PC-9 (cell line): ENCODE measurements around the gene RGSL1. TPM values are rescaled to one million over a fixed set of nuclear protein-coding genes. Genes with fewer than 3 reads are reported as not detected.

Experiments
- BruUV-seq: library from RNA; stranded (reverse); fragments of 400-500 nt; replicated peaks from 2 replicates; lab custom pipeline; 2021; lab: Mats Ljungman, UMichigan
- CTCF ChIA-PET: fragments of 300-600 bp; sonication (Branson Sonifier 250); formaldehyde crosslinking; loops from one replicate; lab custom pipeline; 2022; ENCODE audit warnings: antibody characterized with exemption; lab: Charles Lee
- POLR2A ChIA-PET: fragments of 300-600 bp; sonication (Branson Sonifier 250); formaldehyde crosslinking; loops from one replicate; lab custom pipeline; 2022; ENCODE audit warnings: antibody characterized with exemption; ENCODE audit not compliant: unreplicated experiment; lab: Charles Lee
- DNase-seq, 2 experiments: peaks; one replicate each; pipeline versions ENCODE4 v3.0.0 to v3.0.0-alpha.2; 2015 to 2022; ENCODE audit warnings: mixed read lengths in 1 of 2
- H2AFZ ChIP-seq: fragments of 200-600 bp; sonication (generic); 2 replicates; pipeline ENCODE4 v1.8.1; 2017; ENCODE audit warnings: antibody characterized with exemption
- H3F3A ChIP-seq: fragments of 200-600 bp; sonication (generic); 2 replicates; pipeline ENCODE4 v1.8.1; 2017; ENCODE audit warnings: antibody characterized with exemption, mild to moderate bottlenecking, low read depth; ENCODE audit not compliant: insufficient read depth
- H3K27ac ChIP-seq: fragments of 200-600 bp; sonication (generic); 2 replicates; pipeline ENCODE4 v1.6.1; 2016; ENCODE audit warnings: mixed run types
- H3K27me3 ChIP-seq: fragments of 200-600 bp; sonication (generic); 2 replicates; pipeline ENCODE4 v1.6.1; 2016; ENCODE audit warnings: low read depth, mixed run types; ENCODE audit not compliant: insufficient read depth
- H3K36me3 ChIP-seq: fragments of 200-600 bp; sonication (generic); 2 replicates; pipeline ENCODE4 v1.6.1; 2016; ENCODE audit warnings: low read depth, mixed run types
- H3K4me1 ChIP-seq: fragments of 200-600 bp; sonication (generic); replicated peaks from 2 replicates; pipeline ENCODE4 v1.6.1; 2016; ENCODE audit warnings: mixed run types; ENCODE audit not compliant: insufficient read depth
- H3K4me2 ChIP-seq: fragments of 200-600 bp; sonication (generic); 2 replicates; pipeline ENCODE4 v1.6.1; 2017; ENCODE audit warnings: mixed run types
- H3K4me3 ChIP-seq: fragments of 200-600 bp; sonication (generic); 2 replicates; pipeline ENCODE4 v1.6.1; 2016; ENCODE audit warnings: mixed run types
- H3K79me2 ChIP-seq: fragments of 200-600 bp; sonication (generic); 2 replicates; pipeline ENCODE4 v1.6.1; 2017; ENCODE audit warnings: low read depth, mixed run types
- H3K9me2 ChIP-seq: fragments of 200-600 bp; sonication (generic); 2 replicates; pipeline ENCODE4 v1.8.1; 2017; ENCODE audit warnings: mild to moderate bottlenecking; ENCODE audit not compliant: insufficient read depth
- H3K9me3 ChIP-seq: fragments of 200-600 bp; sonication (generic); 2 replicates; pipeline ENCODE4 v1.8.1; 2016; ENCODE audit warnings: low read depth; ENCODE audit not compliant: insufficient read depth
- H4K20me1 ChIP-seq: fragments of 200-600 bp; sonication (generic); 2 replicates; pipeline ENCODE4 v1.8.1; 2017; ENCODE audit not compliant: insufficient read depth
- EZH2 ChIP-seq: fragments of 200-600 bp; sonication (generic); IDR thresholded peaks from 2 replicates; pipeline ENCODE4 v1.8.0; 2017; ENCODE audit warnings: antibody characterized with exemption, low read depth
- intact Hi-C: fragments of 100-400 bp; cut with micrococcal nuclease; formaldehyde crosslinking; loops from one replicate; pipeline ENCODE4 v1.10.0; 2022; ENCODE audit not compliant: unreplicated experiment
- total RNA-seq: library from RNA; stranded (reverse); gene quantifications from 2 replicates; pipeline ENCODE4 v1.2.3, GENCODE V29; 2021
- TF ChIP-seq, protein P1 (sequence below): fragments of 200-600 bp; sonication (generic); conservative IDR thresholded peaks from 2 replicates; pipeline ENCODE4 v1.6.1; 2017; ENCODE audit warnings: mixed run types, antibody characterized with exemption, mild to moderate bottlenecking, moderate library complexity

The RGSL1 gene
- total RNA-seq, 1 experiment from 2014 or later, result not detected

- Histone ChIP-seq H3F3A (peaks cover 13% of the 10 kb centered on the region; the same call in 1 of the 2 replicates), H3K36me3 (no peaks in the 10 kb centered on the region), H4K20me1 (no peaks in the 10 kb centered on the region), H3K27me3 (no peaks in the 10 kb centered on the region), H3K9me2 (no peaks in the 10 kb centered on the region), H3K4me3 (no peak overlapping the region), H2AFZ (no peak overlapping the region), H3K4me1 (peaks cover 12% of the 10 kb centered on the region), H3K27ac (no peak overlapping the region), H3K79me2 (no peaks in the 10 kb centered on the region), H3K9me3 (no peaks in the 10 kb centered on the region), H3K4me2 (no peak overlapping the region)
- intact Hi-C loops, result loop anchor here (5.0 kb wide), 1 partner anchor 189 kb away; no protein-coding TSS in a partner anchor
- TF ChIP-seq EZH2, result no peak
- TF ChIP-seq, protein P1, sequence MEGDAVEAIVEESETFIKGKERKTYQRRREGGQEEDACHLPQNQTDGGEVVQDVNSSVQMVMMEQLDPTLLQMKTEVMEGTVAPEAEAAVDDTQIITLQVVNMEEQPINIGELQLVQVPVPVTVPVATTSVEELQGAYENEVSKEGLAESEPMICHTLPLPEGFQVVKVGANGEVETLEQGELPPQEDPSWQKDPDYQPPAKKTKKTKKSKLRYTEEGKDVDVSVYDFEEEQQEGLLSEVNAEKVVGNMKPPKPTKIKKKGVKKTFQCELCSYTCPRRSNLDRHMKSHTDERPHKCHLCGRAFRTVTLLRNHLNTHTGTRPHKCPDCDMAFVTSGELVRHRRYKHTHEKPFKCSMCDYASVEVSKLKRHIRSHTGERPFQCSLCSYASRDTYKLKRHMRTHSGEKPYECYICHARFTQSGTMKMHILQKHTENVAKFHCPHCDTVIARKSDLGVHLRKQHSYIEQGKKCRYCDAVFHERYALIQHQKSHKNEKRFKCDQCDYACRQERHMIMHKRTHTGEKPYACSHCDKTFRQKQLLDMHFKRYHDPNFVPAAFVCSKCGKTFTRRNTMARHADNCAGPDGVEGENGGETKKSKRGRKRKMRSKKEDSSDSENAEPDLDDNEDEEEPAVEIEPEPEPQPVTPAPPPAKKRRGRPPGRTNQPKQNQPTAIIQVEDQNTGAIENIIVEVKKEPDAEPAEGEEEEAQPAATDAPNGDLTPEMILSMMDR, result no peak
- POLR2A ChIA-PET, result no interaction called here
- CTCF ChIA-PET, result no interaction called here
- no peak for DNase-seq
- BruUV-seq, result no TSS peak
Observed at GRCh38 chr1:182586380-182586779, 136.4 kb downstream of the RGSL1 start.

DNA sequence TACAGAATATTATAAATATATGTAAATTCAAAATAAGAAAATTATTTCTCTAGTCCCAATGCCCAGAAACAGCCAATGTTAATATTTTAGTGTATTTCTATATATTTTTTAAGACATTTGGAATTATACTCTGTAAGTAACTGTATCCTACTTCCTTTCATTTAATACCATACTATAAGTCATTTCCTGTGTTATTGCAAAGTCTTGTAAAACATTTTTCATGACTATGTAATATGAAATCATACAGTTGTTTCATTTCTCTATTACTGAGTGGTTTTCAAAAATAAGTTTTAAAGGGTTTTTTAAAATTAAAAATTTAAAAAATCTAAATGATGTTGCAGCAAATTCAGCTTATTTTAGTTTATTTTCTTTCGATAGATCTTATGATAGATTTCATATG is 137.1 kb downstream of the RGSL1 start:
- intact Hi-C loops, result loop anchor here (5.0 kb wide), 1 partner anchor 190 kb away; no protein-coding TSS in a partner anchor
- H3K27me3 ChIP-seq, result no peaks in the 10 kb centered on the region
- H3K4me2 ChIP-seq, result no peak overlapping the region
- no TSS peak for BruUV-seq
- H3K79me2 ChIP-seq, result no peaks in the 10 kb centered on the region
- peaks cover 12% of the 10 kb centered on the region for H3K4me1 ChIP-seq
- no peaks in the 10 kb centered on the region for H3K36me3 ChIP-seq
- H4K20me1 ChIP-seq, result no peaks in the 10 kb centered on the region
- no peak overlapping the region for H2AFZ ChIP-seq
- H3K9me3 ChIP-seq, result no peaks in the 10 kb centered on the region
- ChIA-PET CTCF (no interaction called here), POLR2A (no interaction called here)
- no peaks in the 10 kb centered on the region for H3K9me2 ChIP-seq
- no peak for TF ChIP-seq EZH2
- TF ChIP-seq, protein P1, result no peak
- no peak overlapping the region for H3K27ac ChIP-seq
- H3K4me3 ChIP-seq, result no peak overlapping the region
- H3F3A ChIP-seq, result peaks cover 13% of the 10 kb centered on the region; the same call in 1 of the 2 replicates
- no peak for DNase-seq

DNA sequence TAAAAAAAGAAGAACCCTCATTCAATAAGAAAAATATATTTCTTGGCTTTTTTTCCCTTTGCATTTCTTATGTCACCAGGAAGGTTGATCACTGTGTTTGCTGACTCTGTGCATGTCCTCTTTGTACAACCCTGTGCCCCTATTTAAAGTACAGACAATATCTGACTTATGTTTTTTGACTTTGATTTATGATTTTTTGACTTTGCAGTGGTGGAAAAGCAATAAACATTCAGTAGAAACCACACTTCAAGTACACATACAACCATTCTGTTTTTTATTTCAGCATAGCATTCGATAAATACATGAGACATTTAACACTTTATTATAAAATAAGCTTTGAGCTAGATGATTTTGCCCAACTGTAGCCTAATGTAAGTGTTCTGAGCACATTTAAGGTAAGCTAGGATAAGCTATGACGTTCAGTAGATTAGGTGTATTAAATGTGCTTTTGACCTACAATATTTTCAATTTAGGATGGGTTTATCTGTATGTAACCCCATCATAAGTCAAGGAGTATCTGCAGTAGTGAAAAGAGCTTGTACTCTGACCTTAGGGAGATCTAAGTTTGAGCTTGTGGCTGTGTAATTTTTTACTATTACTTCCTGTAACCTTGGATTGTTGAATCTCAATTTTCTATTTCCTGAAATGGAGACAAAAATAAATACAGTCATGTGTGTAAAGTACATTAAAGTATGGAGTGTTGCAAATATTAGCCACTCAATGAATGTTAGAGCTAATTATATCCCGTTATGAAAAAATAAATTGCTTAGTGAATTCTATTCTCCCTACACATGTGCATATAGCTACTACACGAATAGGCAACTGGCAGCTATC is 137.9 kb downstream of the RGSL1 start:
- BruUV-seq, result no TSS peak
- Histone ChIP-seq H3F3A (peaks cover 13% of the 10 kb centered on the region; the same call in 1 of the 2 replicates), H3K27ac (peak overlapping the region; percentile 69; the same call in 1 of the 2 replicates), H3K36me3 (no peaks in the 10 kb centered on the region), H3K9me3 (no peaks in the 10 kb centered on the region), H3K79me2 (no peaks in the 10 kb centered on the region), H3K4me2 (peak overlapping the region; percentile 91), H3K4me1 (peaks cover 12% of the 10 kb centered on the region), H2AFZ (peak overlapping the region; percentile 96), H3K4me3 (peak overlapping the region; percentile 64), H3K27me3 (no peaks in the 10 kb centered on the region), H4K20me1 (no peaks in the 10 kb centered on the region), H3K9me2 (no peaks in the 10 kb centered on the region)
- TF ChIP-seq EZH2, result no peak
- TF ChIP-seq, protein P1, result no peak
- DNase-seq, result no peak
- intact Hi-C loops, result loop anchor here (5.0 kb wide), 1 partner anchor 191 kb away; no protein-coding TSS in a partner anchor
- POLR2A ChIA-PET, result no interaction called here
- CTCF ChIA-PET, result interaction anchor here (1.1 to 2.0 kb wide), 2 partner anchors 503 to 507 kb away, joined by 4 to 7 read pairs; no protein-coding TSS in a partner anchor
